ENCODE data around the gene REEP6.

Gene REEP6

DNA sequence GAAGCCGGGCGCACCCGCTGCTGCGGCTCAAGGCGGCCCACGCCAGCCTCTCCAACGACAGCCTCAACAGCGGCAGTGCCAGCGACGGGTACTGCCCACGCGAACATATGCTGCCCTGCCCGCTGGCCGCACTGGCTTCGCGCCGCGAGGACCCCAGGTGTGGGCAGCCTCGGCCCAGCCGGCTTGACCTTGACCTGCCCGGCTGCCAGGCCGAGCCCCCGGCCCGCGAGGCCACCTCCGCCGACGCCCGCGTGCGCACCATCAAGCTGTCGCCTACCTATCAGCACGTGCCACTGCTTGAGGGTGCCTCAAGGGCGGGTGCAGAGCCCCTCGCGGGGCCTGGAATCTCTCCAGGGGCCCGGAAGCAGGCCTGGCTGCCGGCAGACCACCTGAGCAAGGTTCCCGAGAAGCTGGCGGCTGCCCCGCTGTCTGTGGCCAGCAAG lies 24.9 kb upstream of the REEP6 start:
- no peaks in the 10 kb centered on the region for H3K36me3 ChIP-seq (ENCODE audit: control insufficient read depth in 4 of 4, insufficient read depth in 4 of 4, low read length in 3 of 4)
- CTCF ChIA-PET, result interaction anchor here (1.1 to 5.0 kb wide), 8 partner anchors 8 to 360 kb away, joined by 3 to 35 read pairs (median 4); no protein-coding TSS in a partner anchor
- H3K27me3 ChIP-seq (replicated peaks in 2 of 5; ENCODE audit: control insufficient read depth in 4 of 5, insufficient read depth in 5 of 5, low read length in 4 of 5), result peaks cover 0 to 65% (median 24%) of the 10 kb centered on the region in 5 experiments
- H3K4me1 ChIP-seq (ENCODE audit: control extremely low read depth in 1 of 4, control insufficient read depth in 4 of 4, insufficient read depth in 4 of 4, low read length in 3 of 4), result peaks cover 0 to 55% (median 40%) of the 10 kb centered on the region in 4 experiments
- DNase-seq, result no peak
- H3K4me3 ChIP-seq (ENCODE audit: control insufficient read depth in 1 of 7, extremely low read depth in 1 of 7, insufficient read depth in 4 of 7, low read depth in 2 of 7, low read length in 6 of 7), result no peak overlapping the region
- POLR2A ChIA-PET, result no interaction called here
- whole genome bisulfite sequencing (ENCODE audit: insufficient coverage), result 38% methylated on average over 40 of the region's 41 CpGs
- H3K27ac ChIP-seq (ENCODE audit: insufficient read depth in 1 of 2, low read depth in 1 of 2, low read length in 2 of 2, poor library complexity in 1 of 2, severe bottlenecking in 2 of 2), result no peak overlapping the region
- no peaks in the 10 kb centered on the region for H3K9me3 ChIP-seq (ENCODE audit: control extremely low read depth in 1 of 5, control insufficient read depth in 4 of 5, insufficient read depth in 2 of 5, low read depth in 1 of 5, low read length in 4 of 5)

GRCh38 chr19:1466461-1467214 lies 24.3 kb upstream of the REEP6 start:
- no peaks in the 10 kb centered on the region for H3K36me3 ChIP-seq (ENCODE audit: control insufficient read depth in 4 of 4, insufficient read depth in 4 of 4, low read length in 3 of 4)
- no peak overlapping the region for H3K27ac ChIP-seq (ENCODE audit: insufficient read depth in 1 of 2, low read depth in 1 of 2, low read length in 2 of 2, poor library complexity in 1 of 2, severe bottlenecking in 2 of 2)
- DNase-seq, result no peak
- peaks cover 0 to 61% (median 44%) of the 10 kb centered on the region in 4 experiments for H3K4me1 ChIP-seq (ENCODE audit: control extremely low read depth in 1 of 4, control insufficient read depth in 4 of 4, insufficient read depth in 4 of 4, low read length in 3 of 4)
- CTCF ChIA-PET, result interaction anchor here (1.1 to 5.0 kb wide), 6 partner anchors 9 to 38 kb away, joined by 3 to 35 read pairs (median 8); no protein-coding TSS in a partner anchor
- 26% methylated on average over 69 of the region's 70 CpGs for WGBS (ENCODE audit: insufficient coverage)
- H3K9me3 ChIP-seq (ENCODE audit: control extremely low read depth in 1 of 5, control insufficient read depth in 4 of 5, insufficient read depth in 2 of 5, low read depth in 1 of 5, low read length in 4 of 5), result no peaks in the 10 kb centered on the region
- H3K4me3 ChIP-seq (ENCODE audit: control insufficient read depth in 1 of 7, extremely low read depth in 1 of 7, insufficient read depth in 4 of 7, low read depth in 2 of 7, low read length in 6 of 7), result peak overlapping the region in 2 of 7 experiments; percentile 27 to 36
- peaks cover 0 to 71% (median 29%) of the 10 kb centered on the region in 5 experiments for H3K27me3 ChIP-seq (replicated peaks in 2 of 5; ENCODE audit: control insufficient read depth in 4 of 5, insufficient read depth in 5 of 5, low read length in 4 of 5)
- POLR2A ChIA-PET, result no interaction called here

DNA sequence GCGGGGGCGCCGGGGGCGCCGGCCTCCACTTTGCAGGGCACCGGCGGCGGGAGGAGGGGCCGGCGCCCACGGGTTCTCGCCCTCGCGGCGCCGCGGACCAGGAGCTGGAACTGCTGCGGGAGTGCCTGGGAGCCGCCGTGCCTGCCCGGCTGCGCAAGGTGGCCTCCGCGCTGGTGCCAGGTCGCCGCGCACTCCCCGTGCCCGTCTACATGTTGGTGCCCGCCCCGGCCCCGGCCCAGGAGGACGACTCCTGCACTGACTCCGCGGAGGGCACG lies 23.8 kb upstream of the REEP6 start:
- H3K36me3 ChIP-seq (ENCODE audit: control insufficient read depth in 4 of 4, insufficient read depth in 4 of 4, low read length in 3 of 4), result no peaks in the 10 kb centered on the region
- peaks cover 0 to 76% (median 33%) of the 10 kb centered on the region in 5 experiments for H3K27me3 ChIP-seq (replicated peaks in 2 of 5; ENCODE audit: control insufficient read depth in 4 of 5, insufficient read depth in 5 of 5, low read length in 4 of 5)
- no peaks in the 10 kb centered on the region for H3K9me3 ChIP-seq (ENCODE audit: control extremely low read depth in 1 of 5, control insufficient read depth in 4 of 5, insufficient read depth in 2 of 5, low read depth in 1 of 5, low read length in 4 of 5)
- WGBS (ENCODE audit: insufficient coverage), result 1% methylated on average over 29 of the region's 36 CpGs
- no peak for DNase-seq
- peak overlapping the region in 2 of 7 experiments; percentile 27 to 36 for H3K4me3 ChIP-seq (ENCODE audit: control insufficient read depth in 1 of 7, extremely low read depth in 1 of 7, insufficient read depth in 4 of 7, low read depth in 2 of 7, low read length in 6 of 7)
- CTCF ChIA-PET, result interaction anchor here (3.2 to 5.0 kb wide), 2 partner anchors 9 to 14 kb away, joined by 15 to 35 read pairs; no protein-coding TSS in a partner anchor
- H3K27ac ChIP-seq (ENCODE audit: insufficient read depth in 1 of 2, low read depth in 1 of 2, low read length in 2 of 2, poor library complexity in 1 of 2, severe bottlenecking in 2 of 2), result no peak overlapping the region
- POLR2A ChIA-PET, result no interaction called here
- H3K4me1 ChIP-seq (ENCODE audit: control extremely low read depth in 1 of 4, control insufficient read depth in 4 of 4, insufficient read depth in 4 of 4, low read length in 3 of 4), result peaks cover 0 to 66% (median 45%) of the 10 kb centered on the region in 4 experiments

DNA sequence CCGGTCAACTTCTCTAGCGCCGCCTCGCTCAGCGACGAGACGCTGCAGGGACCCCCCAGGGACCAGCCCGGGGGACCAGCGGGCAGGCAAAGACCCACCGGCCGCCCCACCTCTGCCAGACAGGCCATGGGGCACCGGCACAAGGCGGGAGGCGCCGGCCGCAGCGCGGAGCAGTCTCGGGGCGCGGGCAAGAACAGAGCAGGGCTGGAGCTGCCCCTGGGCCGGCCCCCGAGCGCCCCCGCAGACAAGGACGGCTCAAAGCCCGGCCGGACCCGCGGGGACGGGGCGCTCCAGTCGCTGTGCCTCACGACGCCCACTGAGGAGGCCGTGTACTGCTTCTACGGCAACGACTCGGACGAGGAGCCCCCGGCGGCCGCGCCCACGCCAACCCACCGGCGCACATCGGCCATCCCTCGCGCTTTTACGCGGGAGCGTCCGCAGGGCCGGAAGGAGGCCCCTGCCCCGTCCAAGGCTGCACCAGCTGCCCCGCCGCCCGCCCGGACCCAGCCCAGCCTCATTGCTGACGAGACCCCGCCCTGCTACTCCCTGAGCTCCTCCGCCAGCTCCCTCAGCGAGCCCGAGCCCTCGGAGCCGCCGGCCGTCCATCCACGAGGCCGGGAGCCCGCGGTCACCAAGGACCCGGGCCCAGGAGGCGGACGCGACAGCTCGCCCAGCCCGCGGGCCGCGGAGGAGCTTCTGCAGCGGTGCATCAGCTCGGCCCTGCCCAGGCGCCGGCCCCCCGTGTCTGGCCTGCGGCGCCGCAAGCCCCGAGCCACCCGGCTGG lies 23.3 kb upstream of the REEP6 start:
- DNase-seq, result no peak
- ChIA-PET POLR2A (no interaction called here), CTCF (interaction anchor here (3.2 to 5.0 kb wide), 2 partner anchors 10 to 14 kb away, joined by 15 to 35 read pairs; no protein-coding TSS in a partner anchor)

GRCh38 chr19:1468274-1468820 lies 22.6 kb upstream of the REEP6 start:
- peaks cover 0 to 88% (median 33%) of the 10 kb centered on the region in 5 experiments for H3K27me3 ChIP-seq (replicated peaks in 2 of 5; ENCODE audit: control insufficient read depth in 4 of 5, insufficient read depth in 5 of 5, low read length in 4 of 5)
- CTCF ChIA-PET, result interaction anchor here (1.5 to 5.0 kb wide), 3 partner anchors 10 to 23 kb away, joined by 5 to 35 read pairs (median 15); no protein-coding TSS in a partner anchor
- POLR2A ChIA-PET, result no interaction called here
- H3K27ac ChIP-seq (ENCODE audit: insufficient read depth in 1 of 2, low read depth in 1 of 2, low read length in 2 of 2, poor library complexity in 1 of 2, severe bottlenecking in 2 of 2), result no peak overlapping the region
- H3K4me3 ChIP-seq (ENCODE audit: control insufficient read depth in 1 of 7, extremely low read depth in 1 of 7, insufficient read depth in 4 of 7, low read depth in 2 of 7, low read length in 6 of 7), result peak overlapping the region in 4 of 7 experiments; percentile 15 to 42 (median 36)
- no peak for DNase-seq
- no peaks in the 10 kb centered on the region for H3K36me3 ChIP-seq (ENCODE audit: control insufficient read depth in 4 of 4, insufficient read depth in 4 of 4, low read length in 3 of 4)
- no peaks in the 10 kb centered on the region for H3K9me3 ChIP-seq (ENCODE audit: control extremely low read depth in 1 of 5, control insufficient read depth in 4 of 5, insufficient read depth in 2 of 5, low read depth in 1 of 5, low read length in 4 of 5)
- H3K4me1 ChIP-seq (ENCODE audit: control extremely low read depth in 1 of 4, control insufficient read depth in 4 of 4, insufficient read depth in 4 of 4, low read length in 3 of 4), result peaks cover 0 to 66% (median 45%) of the 10 kb centered on the region in 4 experiments
- WGBS (ENCODE audit: insufficient coverage), result 4% methylated on average over 45 of the region's 49 CpGs

More for the DNA sequence above, 23.3 kb upstream of the REEP6 start:
- Histone ChIP-seq H3K36me3 (ENCODE audit: control insufficient read depth in 4 of 4, insufficient read depth in 4 of 4, low read length in 3 of 4) (no peaks in the 10 kb centered on the region), H3K27me3 (replicated peaks in 2 of 5; ENCODE audit: control insufficient read depth in 4 of 5, insufficient read depth in 5 of 5, low read length in 4 of 5) (peaks cover 0 to 81% (median 33%) of the 10 kb centered on the region in 5 experiments), H3K4me1 (ENCODE audit: control extremely low read depth in 1 of 4, control insufficient read depth in 4 of 4, insufficient read depth in 4 of 4, low read length in 3 of 4) (peaks cover 0 to 66% (median 45%) of the 10 kb centered on the region in 4 experiments), H3K9me3 (ENCODE audit: control extremely low read depth in 1 of 5, control insufficient read depth in 4 of 5, insufficient read depth in 2 of 5, low read depth in 1 of 5, low read length in 4 of 5) (no peaks in the 10 kb centered on the region), H3K27ac (ENCODE audit: insufficient read depth in 1 of 2, low read depth in 1 of 2, low read length in 2 of 2, poor library complexity in 1 of 2, severe bottlenecking in 2 of 2) (no peak overlapping the region), H3K4me3 (ENCODE audit: control insufficient read depth in 1 of 7, extremely low read depth in 1 of 7, insufficient read depth in 4 of 7, low read depth in 2 of 7, low read length in 6 of 7) (peak overlapping the region in 2 of 7 experiments; percentile 36)
- 3% methylated on average over 91 of the region's 92 CpGs for WGBS (ENCODE audit: insufficient coverage)

GRCh38 chr19:1468821-1469254 lies 22.1 kb upstream of the REEP6 start:
- Histone ChIP-seq H3K4me3 (ENCODE audit: control insufficient read depth in 1 of 7, extremely low read depth in 1 of 7, insufficient read depth in 4 of 7, low read depth in 2 of 7, low read length in 6 of 7) (peak overlapping the region in 4 of 7 experiments; percentile 27 to 50 (median 39)), H3K36me3 (ENCODE audit: control insufficient read depth in 4 of 4, insufficient read depth in 4 of 4, low read length in 3 of 4) (peaks cover 0 to under 1% (median 0%) of the 10 kb centered on the region in 4 experiments), H3K9me3 (ENCODE audit: control extremely low read depth in 1 of 5, control insufficient read depth in 4 of 5, insufficient read depth in 2 of 5, low read depth in 1 of 5, low read length in 4 of 5) (no peaks in the 10 kb centered on the region), H3K27ac (ENCODE audit: insufficient read depth in 1 of 2, low read depth in 1 of 2, low read length in 2 of 2, poor library complexity in 1 of 2, severe bottlenecking in 2 of 2) (no peak overlapping the region), H3K27me3 (replicated peaks in 2 of 5; ENCODE audit: control insufficient read depth in 4 of 5, insufficient read depth in 5 of 5, low read length in 4 of 5) (peaks cover 0 to 93% (median 33%) of the 10 kb centered on the region in 5 experiments), H3K4me1 (ENCODE audit: control extremely low read depth in 1 of 4, control insufficient read depth in 4 of 4, insufficient read depth in 4 of 4, low read length in 3 of 4) (peaks cover 0 to 66% (median 45%) of the 10 kb centered on the region in 4 experiments)
- ChIA-PET CTCF (interaction anchor here (1.5 to 5.0 kb wide), 3 partner anchors 11 to 24 kb away, joined by 5 to 35 read pairs (median 15); no protein-coding TSS in a partner anchor), POLR2A (no interaction called here)
- peak in 1 of 3 donors; percentile 46 for DNase-seq
- under 1% methylated on average over 41 of the region's 47 CpGs for WGBS (ENCODE audit: insufficient coverage)
